ENCODE results near the gene CENPH.
"Not testable (repeated sequence)": the region's sequence is repeated elsewhere in the genome, so short reads cannot be mapped to it uniquely, and the experiment has no call there.

Gene CENPH, protein sequence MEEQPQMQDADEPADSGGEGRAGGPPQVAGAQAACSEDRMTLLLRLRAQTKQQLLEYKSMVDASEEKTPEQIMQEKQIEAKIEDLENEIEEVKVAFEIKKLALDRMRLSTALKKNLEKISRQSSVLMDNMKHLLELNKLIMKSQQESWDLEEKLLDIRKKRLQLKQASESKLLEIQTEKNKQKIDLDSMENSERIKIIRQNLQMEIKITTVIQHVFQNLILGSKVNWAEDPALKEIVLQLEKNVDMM

GRCh38 chr5:69189162-69190086, at the start of gene CENPH:
Gene CENPH (plus strand): TSS chr5:69189583. CDS start chr5:69189635, 52 bp downstream.
- peak; percentile 87 for DNase-seq (ENCODE audit: low read depth)

- DNase-seq (ENCODE audit: low read depth), result not testable (repeated sequence)
Observed at GRCh38 chr5:69140239-69140638, 49.1 kb upstream of the CENPH start.

DNA sequence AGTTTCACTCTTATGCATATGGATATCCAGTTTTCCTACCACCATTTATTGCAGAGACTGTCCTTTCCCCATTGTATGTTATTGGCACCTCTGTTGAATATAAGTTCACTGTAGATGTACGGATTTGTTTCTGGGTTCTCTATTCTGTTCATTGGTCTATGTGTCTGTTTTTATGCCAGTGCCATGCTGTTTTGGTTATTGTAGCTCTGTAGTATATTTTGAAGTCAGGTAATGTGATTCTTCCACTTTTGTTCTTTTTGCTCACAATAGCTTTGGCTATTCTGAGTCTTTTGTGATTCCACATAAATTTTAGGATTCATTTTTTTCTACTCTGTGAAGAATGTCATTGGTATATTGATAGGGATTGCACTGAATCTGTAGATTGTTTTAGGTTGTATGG, 48.6 kb upstream of the CENPH start:
- DNase-seq (ENCODE audit: low read depth), result no peak

- not testable (repeated sequence) for DNase-seq (ENCODE audit: low read depth)
Observed at GRCh38 chr5:69148576-69148975, 40.8 kb upstream of the CENPH start.

DNA sequence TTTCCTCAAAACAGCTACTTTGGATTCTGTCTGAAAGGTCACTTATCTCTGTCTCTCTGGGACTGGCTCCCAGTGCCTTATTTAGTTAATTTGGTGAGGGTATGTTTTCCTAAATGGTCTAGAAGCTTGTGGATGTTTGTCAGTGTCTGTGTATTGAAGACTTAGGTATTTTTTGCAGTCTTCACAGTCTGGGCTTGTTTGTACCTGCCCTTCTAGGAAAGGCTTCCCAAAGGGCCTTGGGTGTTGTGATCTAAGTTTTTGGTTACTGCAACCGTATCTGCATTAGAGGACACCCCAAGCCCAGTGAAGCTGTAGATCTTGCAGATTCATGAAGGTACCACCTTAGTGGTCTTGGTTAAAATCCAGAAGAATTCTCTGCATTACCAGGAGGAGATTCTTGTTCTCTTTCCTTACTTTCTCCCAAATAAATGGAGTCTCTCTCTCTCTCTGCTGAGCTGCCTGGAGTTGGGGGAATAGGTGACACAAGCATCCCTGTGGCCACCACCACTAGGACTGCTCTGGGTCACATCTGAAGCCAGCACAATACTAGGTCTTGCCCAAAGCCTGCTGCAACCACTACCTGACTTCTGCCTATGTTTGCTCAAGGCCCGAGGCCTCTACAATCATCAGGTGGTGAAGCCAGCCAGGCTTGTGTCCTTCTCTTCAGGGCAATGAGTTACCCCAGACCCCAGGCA, 40.3 kb upstream of the CENPH start:
- no peak for DNase-seq (ENCODE audit: low read depth)

GRCh38 chr5:69149676-69150010, 39.7 kb upstream of the CENPH start:
- DNase-seq (ENCODE audit: low read depth), result no peak

DNA sequence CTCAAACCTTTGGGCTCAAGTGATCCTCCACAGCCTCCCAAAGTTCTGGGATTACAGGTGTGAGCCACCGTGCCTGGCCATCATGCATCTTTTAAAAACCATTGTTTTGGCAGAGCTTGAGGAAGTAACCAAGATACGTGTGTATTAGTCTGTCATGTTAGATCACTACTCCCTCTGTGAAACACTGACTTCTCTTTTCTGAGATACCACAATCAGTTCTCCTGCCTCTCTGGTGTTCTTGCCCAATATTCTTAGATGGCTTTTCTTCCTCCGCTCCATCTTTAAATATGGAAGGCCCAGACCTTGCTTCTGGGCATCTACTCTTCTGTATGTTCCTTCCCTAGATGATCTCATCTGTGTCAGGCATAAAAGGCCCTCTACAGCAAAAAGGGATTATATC, 36.7 kb upstream of the CENPH start:
- no peak for DNase-seq (ENCODE audit: low read depth)

- no peak for DNase-seq (ENCODE audit: low read depth)
Observed at GRCh38 chr5:69156456-69156855, 32.9 kb upstream of the CENPH start.

- DNase-seq (ENCODE audit: low read depth), result no peak
Observed at GRCh38 chr5:69158039-69158438, 31.3 kb upstream of the CENPH start.

DNA sequence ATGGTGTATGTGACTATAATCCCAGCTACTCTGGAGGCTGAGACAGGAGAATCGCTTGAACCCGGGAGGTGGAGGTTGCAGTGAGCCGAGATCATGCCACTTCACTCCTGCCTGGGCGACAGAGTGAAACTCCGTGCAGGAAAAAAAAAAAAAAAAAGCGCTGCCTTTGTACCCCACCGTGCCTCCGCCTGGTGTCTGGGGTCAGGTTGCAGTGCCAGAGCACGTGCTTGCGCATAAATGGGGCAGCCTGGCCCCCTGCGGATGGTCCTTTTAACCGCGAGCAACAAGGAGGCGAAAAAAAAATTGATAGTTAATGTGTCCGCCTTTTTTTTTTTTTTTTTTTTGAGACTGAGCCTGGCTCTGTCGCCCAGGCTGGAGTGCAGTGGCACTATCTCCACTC, 28.7 kb upstream of the CENPH start:
- DNase-seq (ENCODE audit: low read depth), result no peak

GRCh38 chr5:69166686-69167492, 22.5 kb upstream of the CENPH start, which contains the start of gene CCNB1:
Gene CCNB1 (plus strand): TSS chr5:69167150. CDS start chr5:69167263, 113 bp downstream.
- DNase-seq (ENCODE audit: low read depth), result peak; percentile 95

DNA sequence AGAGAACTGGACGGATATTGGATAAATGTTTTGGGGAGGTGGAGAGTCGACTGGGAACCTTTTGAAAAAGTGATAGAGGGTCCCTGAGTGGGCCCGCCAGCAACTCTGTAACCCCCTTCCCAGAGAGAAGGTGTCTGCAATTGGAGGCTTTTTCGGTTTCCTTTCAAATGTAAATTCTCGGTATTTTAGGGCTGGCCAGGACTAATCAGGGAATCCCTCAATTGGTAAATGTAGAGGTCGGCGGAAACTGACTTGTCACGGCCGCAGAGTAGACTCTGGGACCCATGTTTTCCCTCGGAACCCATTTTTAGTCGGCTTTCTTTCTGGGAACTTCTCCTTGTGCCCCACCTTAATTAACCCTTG, 21.9 kb upstream of the CENPH start:
- peak; percentile 7 for DNase-seq (ENCODE audit: low read depth)

DNA sequence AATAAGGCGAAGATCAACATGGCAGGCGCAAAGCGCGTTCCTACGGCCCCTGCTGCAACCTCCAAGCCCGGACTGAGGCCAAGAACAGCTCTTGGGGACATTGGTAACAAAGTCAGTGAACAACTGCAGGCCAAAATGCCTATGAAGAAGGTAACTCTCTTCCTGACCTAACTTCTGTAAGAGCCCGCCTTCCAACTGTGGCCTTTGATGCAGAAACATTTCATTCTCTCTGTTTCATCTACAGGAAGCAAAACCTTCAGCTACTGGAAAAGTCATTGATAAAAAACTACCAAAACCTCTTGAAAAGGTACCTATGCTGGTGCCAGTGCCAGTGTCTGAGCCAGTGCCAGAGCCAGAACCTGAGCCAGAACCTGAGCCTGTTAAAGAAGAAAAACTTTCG, 21.5 kb upstream of the CENPH start:
- no peak for DNase-seq (ENCODE audit: low read depth)

DNA sequence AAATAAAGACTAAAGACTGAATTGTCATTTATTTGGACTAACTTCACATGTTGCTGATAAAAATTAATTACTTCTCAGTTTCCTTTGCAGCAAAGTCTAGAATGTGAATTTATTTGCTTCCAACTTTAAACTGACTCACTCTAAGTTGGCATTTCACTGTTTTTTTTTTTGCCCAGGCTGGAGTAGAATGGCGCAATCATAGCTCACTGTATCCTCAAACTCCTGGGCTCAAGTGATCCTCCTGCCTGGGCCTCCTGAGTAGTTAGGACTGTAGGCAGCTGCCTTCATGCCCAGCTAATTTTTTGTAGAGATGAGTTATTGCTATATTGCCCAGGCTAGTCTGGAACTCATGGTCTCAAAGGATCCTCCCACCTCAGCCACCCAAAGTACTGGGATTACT, 18.9 kb upstream of the CENPH start:
- DNase-seq (ENCODE audit: low read depth), result peak; percentile 47

- no peak for DNase-seq (ENCODE audit: low read depth)
Observed at GRCh38 chr5:69170969-69171368, 18.4 kb upstream of the CENPH start.

GRCh38 chr5:69181659-69182293, 7.6 kb upstream of the CENPH start:
- DNase-seq (ENCODE audit: low read depth), result not testable (repeated sequence)

GRCh38 chr5:69184621-69185020, 4.8 kb upstream of the CENPH start:
- DNase-seq (ENCODE audit: low read depth), result no peak

DNA sequence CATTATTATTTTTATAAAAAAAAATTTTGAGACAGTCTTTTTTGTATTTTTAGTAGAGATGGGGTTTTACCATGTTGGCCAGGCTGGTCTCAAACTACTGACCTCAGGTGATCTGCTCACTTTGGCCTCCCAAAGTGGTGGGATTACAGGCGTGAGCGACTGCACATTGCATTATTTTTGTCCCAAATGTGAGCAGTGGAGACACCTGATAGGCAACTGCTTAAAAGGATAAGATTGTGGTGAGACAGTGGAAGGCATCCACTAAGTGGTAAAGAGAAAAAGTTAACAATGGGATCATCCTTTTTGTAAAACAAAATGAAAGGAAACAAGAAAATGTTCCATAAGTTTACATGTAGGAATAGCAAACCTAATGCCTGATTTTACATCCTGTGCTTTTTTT, 2.0 kb upstream of the CENPH start:
- no peak for DNase-seq (ENCODE audit: low read depth)

DNA sequence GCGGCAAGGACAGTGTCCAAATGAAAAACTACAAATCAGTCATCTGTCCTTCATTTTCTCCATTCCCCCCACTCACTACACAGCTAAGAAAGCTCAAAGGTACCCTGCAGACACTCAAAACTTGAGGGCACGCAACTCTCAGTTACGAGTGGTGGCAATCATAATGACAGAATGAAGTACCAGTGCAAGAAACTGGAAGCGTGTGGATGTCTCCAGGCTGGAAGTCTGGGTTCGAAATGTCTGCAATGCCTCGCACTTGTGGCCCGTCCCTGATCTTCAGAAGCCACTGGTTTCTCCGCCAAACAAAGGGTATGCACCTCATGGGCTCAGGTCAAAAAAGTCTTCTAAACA, 597 bp upstream of the CENPH start:
- no peak for DNase-seq (ENCODE audit: low read depth)

GRCh38 chr5:69202497-69202896, 13.1 kb downstream of the CENPH start:
- DNase-seq (ENCODE audit: low read depth), result no peak

- no peak for DNase-seq (ENCODE audit: low read depth)
Observed at GRCh38 chr5:69206528-69207190, 17.3 kb downstream of the CENPH start.
